AG09309 (cell line): ENCODE results near the gene SMIM1.

ENCODE experiments used
- DNase-seq: peaks from one replicate; pipeline ENCODE4 v3.0.0-alpha.2; 2010; ENCODE audit warnings: low read depth
- H3K4me3 ChIP-seq: 2 replicates; pipeline ENCODE4 v1.5.1; 2011; ENCODE audit warnings: mild to moderate bottlenecking, low read depth, low read length, moderate library complexity; ENCODE audit not compliant: control insufficient read depth
- CTCF ChIP-seq: IDR thresholded peaks from 2 replicates; pipeline ENCODE4 v1.5.1; 2011; ENCODE audit warnings: mild to moderate bottlenecking, low read depth, low read length, inconsistent platforms; ENCODE audit not compliant: insufficient read depth, control insufficient read depth; ENCODE audit errors: missing control alignments

The SMIM1 gene

GRCh38 chr1:3727825-3728776 is 44.4 kb upstream of the SMIM1 start:
- no peak for TF ChIP-seq CTCF
- DNase-seq: no peak
- no peak overlapping the region for H3K4me3 ChIP-seq

GRCh38 chr1:3729594-3730542 is 42.7 kb upstream of the SMIM1 start:
- no peak overlapping the region for H3K4me3 ChIP-seq
- TF ChIP-seq CTCF: no peak
- no peak for DNase-seq

- no peak for DNase-seq
- no peak overlapping the region for H3K4me3 ChIP-seq
- TF ChIP-seq CTCF: no peak
Measured at GRCh38 chr1:3730543-3731247, 41.9 kb upstream of the SMIM1 start.

- no peak overlapping the region for H3K4me3 ChIP-seq
- no peak for TF ChIP-seq CTCF
- no peak for DNase-seq
Measured at GRCh38 chr1:3731583-3732433, 40.7 kb upstream of the SMIM1 start.

- H3K4me3 ChIP-seq: no peak overlapping the region
- TF ChIP-seq CTCF: no peak
- DNase-seq: no peak
Measured at GRCh38 chr1:3732434-3733093, 40.0 kb upstream of the SMIM1 start.
